Keratinocyte (primary cell): Measurements from ENCODE around the gene OBSCN.
"Not testable (repeated sequence)": the region's sequence is repeated elsewhere in the genome, so short reads cannot be mapped to it uniquely, and the experiment has no call there.

Experiments
- EZH2 ChIP-seq: IDR thresholded peaks from one replicate; pipeline ENCODE4 v1.6.1; 2012; ENCODE audit warnings: inconsistent platforms, mild to moderate bottlenecking, low read length, moderate library complexity
- TF ChIP-seq, protein P1 (sequence below), 3 experiments: IDR thresholded peaks in 1 of 3; conservative IDR thresholded peaks in 1 of 3; optimal IDR thresholded peaks in 1 of 3; 2 replicates in 2 of 3; 3 replicates in 1 of 3; pipeline versions ENCODE3 to v1.5.1; 2011; ENCODE audit warnings: low read length in 3 of 3, mild to moderate bottlenecking in 3 of 3, moderate library complexity in 2 of 3, control low read depth in 1 of 3, inconsistent platforms in 1 of 3; ENCODE audit not compliant: insufficient read depth in 2 of 3; ENCODE audit errors: extremely low read depth in 1 of 3

DNA sequence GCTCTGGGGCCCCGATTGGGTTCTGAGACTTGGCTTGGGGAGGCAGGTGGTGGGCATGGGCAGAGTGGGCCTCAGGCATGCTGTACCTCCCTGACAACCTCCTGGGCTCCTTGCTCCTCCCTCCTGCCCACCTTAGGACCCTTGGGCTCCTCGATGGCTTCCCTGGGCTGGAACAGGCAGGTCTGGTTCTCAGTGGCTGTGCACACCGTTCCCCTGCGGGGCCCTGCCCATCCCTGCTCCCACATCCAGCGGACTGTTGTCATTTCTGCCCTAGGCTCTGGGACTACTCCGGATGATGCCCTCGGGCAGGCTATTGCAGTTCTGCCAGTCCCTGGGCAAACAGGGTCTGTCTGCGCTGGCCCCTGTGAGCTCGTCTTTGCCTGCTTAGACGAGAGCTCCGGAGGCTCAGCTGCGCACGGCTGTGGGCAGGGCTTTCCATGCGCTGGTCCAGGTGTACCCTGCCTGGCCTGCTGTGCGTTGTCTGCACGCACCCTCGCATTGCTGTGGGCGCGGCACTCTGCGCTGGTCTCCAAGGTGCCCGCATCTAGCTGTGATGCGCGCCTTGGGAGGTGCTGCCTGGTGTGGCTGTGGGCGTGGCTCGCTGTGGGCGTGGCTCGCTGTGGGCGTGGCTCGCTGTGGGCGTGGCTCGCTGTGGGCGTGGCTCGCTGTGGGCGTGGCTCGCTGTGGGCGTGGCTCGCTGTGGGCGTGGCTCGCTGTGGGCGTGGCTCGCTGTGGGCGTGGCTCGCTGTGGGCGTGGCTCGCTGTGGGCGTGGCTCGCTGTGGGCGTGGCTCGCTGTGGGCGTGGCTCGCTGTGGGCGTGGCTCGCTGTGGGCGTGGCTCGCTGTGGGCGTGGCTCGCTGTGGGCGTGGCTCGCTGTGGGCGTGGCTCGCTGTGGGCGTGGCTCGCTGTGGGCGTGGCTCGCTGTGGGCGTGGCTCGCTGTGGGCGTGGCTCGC, 34.0 kb upstream of the OBSCN start:
- not testable (repeated sequence) for TF ChIP-seq EZH2
- TF ChIP-seq, protein P1, sequence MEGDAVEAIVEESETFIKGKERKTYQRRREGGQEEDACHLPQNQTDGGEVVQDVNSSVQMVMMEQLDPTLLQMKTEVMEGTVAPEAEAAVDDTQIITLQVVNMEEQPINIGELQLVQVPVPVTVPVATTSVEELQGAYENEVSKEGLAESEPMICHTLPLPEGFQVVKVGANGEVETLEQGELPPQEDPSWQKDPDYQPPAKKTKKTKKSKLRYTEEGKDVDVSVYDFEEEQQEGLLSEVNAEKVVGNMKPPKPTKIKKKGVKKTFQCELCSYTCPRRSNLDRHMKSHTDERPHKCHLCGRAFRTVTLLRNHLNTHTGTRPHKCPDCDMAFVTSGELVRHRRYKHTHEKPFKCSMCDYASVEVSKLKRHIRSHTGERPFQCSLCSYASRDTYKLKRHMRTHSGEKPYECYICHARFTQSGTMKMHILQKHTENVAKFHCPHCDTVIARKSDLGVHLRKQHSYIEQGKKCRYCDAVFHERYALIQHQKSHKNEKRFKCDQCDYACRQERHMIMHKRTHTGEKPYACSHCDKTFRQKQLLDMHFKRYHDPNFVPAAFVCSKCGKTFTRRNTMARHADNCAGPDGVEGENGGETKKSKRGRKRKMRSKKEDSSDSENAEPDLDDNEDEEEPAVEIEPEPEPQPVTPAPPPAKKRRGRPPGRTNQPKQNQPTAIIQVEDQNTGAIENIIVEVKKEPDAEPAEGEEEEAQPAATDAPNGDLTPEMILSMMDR (optimal IDR thresholded peaks at IDR 0.05 in 1 of 3, IDR thresholded peaks at IDR 0.05 in 1 of 3, conservative IDR thresholded peaks at IDR 0.05 in 1 of 3; ENCODE audit: extremely low read depth in 1 of 3, insufficient read depth in 2 of 3, low read length in 3 of 3) = not testable (repeated sequence)
